Measurements from ENCODE around the gene ATF7. TPM values are rescaled to one million over a fixed set of nuclear protein-coding genes. Genes with fewer than 3 reads are reported as not detected.
"Not testable (repeated sequence)": the region's sequence is repeated elsewhere in the genome, so short reads cannot be mapped to it uniquely, and the experiment has no call there.

Gene ATF7
- total RNA-seq, 2 donors from 2014 or later = 22.1 to 24.7 TPM

DNA sequence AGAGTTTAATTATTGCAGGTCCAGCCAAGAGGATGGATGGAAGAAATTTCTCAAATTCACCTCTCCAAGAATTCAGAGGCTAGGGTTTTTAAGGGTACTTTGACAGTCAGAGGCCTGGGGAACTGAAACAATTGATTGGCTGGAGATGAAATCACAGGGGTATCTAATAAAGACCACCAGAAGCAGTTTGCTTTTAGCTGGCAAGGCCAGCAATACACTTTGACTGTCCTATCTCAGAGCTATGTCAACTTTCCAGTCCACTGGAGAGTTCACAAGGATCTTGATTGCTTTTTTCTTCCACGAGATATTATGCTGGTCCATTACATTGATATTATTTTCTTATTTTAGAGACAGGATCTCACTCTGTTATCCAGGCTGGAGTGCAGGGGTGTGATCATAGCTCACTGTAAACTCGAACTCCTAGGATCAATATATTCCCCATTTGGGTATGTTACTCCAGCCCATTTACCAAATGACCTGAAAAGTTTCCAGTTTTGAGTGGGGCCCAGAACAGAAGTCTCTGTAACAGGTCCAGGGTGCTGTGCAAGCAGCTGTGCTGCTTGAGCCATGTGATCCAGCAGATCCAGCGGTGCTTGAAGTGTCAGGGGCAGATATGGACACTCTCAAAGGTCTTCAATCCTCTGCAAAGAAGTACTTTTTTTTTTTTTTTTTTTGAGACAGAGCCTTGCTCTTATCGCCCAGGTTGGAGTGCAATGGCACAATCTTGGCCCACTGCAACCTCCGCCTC is 17.2 kb upstream of the ATF7 start:
- H3K27ac ChIP-seq = no peak overlapping the region
- H3K9me3 ChIP-seq = no peaks in the 10 kb centered on the region
- H3K36me3 ChIP-seq = no peaks in the 10 kb centered on the region
- DNase-seq (ENCODE audit: low spot score) = no peak
- H3K4me3 ChIP-seq = no peak overlapping the region
- H3K27me3 ChIP-seq = no peaks in the 10 kb centered on the region
- H3K4me1 ChIP-seq = no peaks in the 10 kb centered on the region
- TF ChIP-seq, protein P1, sequence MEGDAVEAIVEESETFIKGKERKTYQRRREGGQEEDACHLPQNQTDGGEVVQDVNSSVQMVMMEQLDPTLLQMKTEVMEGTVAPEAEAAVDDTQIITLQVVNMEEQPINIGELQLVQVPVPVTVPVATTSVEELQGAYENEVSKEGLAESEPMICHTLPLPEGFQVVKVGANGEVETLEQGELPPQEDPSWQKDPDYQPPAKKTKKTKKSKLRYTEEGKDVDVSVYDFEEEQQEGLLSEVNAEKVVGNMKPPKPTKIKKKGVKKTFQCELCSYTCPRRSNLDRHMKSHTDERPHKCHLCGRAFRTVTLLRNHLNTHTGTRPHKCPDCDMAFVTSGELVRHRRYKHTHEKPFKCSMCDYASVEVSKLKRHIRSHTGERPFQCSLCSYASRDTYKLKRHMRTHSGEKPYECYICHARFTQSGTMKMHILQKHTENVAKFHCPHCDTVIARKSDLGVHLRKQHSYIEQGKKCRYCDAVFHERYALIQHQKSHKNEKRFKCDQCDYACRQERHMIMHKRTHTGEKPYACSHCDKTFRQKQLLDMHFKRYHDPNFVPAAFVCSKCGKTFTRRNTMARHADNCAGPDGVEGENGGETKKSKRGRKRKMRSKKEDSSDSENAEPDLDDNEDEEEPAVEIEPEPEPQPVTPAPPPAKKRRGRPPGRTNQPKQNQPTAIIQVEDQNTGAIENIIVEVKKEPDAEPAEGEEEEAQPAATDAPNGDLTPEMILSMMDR (IDR thresholded peaks at IDR 0.05) = no peak

DNA sequence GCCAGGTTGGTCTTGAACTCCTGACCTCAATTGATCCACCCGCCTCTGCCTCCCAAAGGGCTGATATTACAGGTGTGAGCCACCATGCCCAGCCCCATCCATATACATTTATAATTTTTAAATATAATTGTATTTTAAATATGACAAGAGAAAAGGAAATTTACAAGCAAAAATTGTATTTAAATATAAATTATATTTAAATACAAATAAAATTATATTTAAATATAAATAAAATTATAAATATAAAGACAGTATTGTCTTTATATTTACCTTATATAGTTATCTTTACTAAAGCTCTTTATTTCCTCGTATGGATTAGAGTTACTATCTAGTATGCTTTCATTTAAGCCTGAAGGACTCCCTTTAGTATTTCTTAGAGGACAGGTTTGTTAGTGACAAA is 11.9 kb upstream of the ATF7 start:
- Histone ChIP-seq H3K27me3 (no peaks in the 10 kb centered on the region), H3K36me3 (no peaks in the 10 kb centered on the region), H3K4me1 (no peaks in the 10 kb centered on the region), H3K9me3 (no peaks in the 10 kb centered on the region), H3K27ac (no peak overlapping the region), H3K4me3 (no peak overlapping the region)
- no peak for DNase-seq (ENCODE audit: low spot score)
- TF ChIP-seq, protein P1 (IDR thresholded peaks at IDR 0.05) = no peak

DNA sequence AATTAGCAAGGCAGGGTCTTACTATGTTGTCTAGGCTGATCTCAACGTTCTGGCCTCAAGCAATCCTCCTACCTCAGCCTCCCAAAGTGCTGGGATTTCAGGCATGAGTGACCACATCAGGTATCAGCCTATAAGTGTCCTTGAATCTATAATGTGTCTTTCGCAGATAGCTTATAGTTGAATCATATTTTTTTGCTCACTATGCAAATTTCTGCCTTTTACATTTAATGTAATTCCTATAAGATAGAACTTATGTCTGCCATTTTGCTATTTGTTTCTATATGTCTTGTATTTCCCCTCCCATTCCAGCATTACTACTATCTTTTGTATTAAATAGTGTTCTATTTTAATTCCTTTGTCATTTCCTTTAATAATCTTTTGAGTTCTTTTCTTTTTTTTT is 10.5 kb upstream of the ATF7 start:
- Histone ChIP-seq H3K27me3 (no peaks in the 10 kb centered on the region), H3K27ac (no peak overlapping the region), H3K4me3 (no peak overlapping the region), H3K36me3 (no peaks in the 10 kb centered on the region), H3K9me3 (no peaks in the 10 kb centered on the region), H3K4me1 (no peaks in the 10 kb centered on the region)
- DNase-seq (ENCODE audit: low spot score) = no peak
- TF ChIP-seq, protein P1 (IDR thresholded peaks at IDR 0.05) = no peak

DNA sequence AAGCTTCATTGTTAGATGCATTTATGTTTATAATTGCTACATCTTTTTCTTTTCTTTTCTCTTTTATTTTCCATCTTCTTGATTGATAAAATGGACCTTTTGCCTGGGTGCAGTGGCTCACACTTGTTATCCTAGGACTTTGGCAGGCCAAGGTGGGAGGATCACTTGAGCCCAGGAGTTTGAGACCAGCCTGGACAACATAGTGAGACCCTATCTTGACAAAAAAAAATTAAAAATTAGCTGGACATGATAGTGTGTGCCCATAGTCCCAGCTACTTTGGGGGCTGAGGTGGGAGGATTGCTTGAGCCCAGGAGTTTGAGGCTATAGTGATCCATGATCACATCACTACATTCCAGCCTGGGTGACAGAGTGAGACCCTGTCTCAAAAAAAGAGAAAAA is 9.5 kb upstream of the ATF7 start:
- H3K9me3 ChIP-seq; H3K36me3 ChIP-seq; H3K4me1 ChIP-seq; DNase-seq (ENCODE audit: low spot score); H3K27me3 ChIP-seq; H3K27ac ChIP-seq; H3K4me3 ChIP-seq: not testable (repeated sequence)

DNA sequence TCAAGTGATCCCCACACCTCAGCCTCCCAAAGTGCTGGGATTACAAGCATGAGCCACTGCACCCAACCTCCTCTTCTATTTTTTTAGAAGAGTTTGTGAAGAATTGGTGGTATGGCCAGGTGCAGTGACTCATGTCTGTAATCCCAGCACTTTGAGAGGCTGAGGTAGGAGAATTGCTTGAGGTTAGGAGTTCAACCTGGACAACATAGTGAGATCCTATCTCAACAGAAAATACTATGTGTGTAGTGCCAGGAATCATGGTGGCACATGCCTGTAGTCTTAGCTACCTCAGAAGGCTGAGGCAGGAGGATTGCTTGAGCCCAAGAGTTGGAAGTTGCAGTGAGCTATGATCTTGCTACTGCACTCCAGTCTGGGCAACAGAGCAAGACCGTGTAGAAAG is 5.5 kb upstream of the ATF7 start:
- peaks cover 0 to 3% of the 10 kb centered on the region in 2 donors for H3K4me1 ChIP-seq
- no peaks in the 10 kb centered on the region for H3K27me3 ChIP-seq
- H3K36me3 ChIP-seq = no peaks in the 10 kb centered on the region
- no peak for DNase-seq (ENCODE audit: low spot score)
- no peaks in the 10 kb centered on the region for H3K9me3 ChIP-seq
- H3K27ac ChIP-seq = no peak overlapping the region
- TF ChIP-seq, protein P1 (IDR thresholded peaks at IDR 0.05) = no peak
- no peak overlapping the region for H3K4me3 ChIP-seq

DNA sequence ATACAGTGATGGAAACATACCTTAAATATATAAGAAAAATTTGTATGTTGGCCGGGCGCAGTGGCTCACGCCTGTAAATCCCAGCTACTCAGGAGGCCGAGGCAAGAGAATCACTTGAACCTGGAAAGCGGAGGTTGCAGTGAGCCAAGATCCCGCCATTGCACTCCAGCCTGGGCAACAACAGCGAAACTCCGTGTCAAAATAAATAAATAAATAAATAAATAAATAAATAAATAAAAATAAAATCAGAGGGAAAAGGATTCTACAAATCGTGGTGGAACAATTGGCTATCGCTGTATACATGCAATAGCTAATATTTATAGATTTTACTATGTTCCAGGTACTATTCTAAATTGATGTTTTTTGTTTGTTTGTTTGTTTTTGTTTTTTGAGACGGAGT is 1.7 kb upstream of the ATF7 start:
- DNase-seq (ENCODE audit: low spot score) = no peak
- Histone ChIP-seq H3K4me3 (no peak overlapping the region), H3K9me3 (no peaks in the 10 kb centered on the region), H3K27me3 (no peaks in the 10 kb centered on the region), H3K36me3 (no peaks in the 10 kb centered on the region), H3K27ac (no peak overlapping the region), H3K4me1 (peaks cover 0 to 30% of the 10 kb centered on the region in 2 donors)
- TF ChIP-seq, protein P1 (IDR thresholded peaks at IDR 0.05) = no peak

All from right atrium auricular region (tissue), 2 donors.